HepG2 (cell line): Measurements from ENCODE around the gene MXI1. TPM values are rescaled to one million over a fixed set of nuclear protein-coding genes. Genes with fewer than 3 reads are reported as not detected.
A peak's percentile ranks its signal among the peaks of the same experiment; 100 is the strongest.

Source experiments
- ASH2L ChIP-seq: fragments of 300-600, 200-600 bp; sonication (generic); IDR thresholded peaks from 2 replicates; pipeline ENCODE4 v1.7.0; 2017; ENCODE audit warnings: low read depth, mild to moderate bottlenecking, moderate library complexity, mixed read lengths, low read length; ENCODE audit not compliant: insufficient read length
- ETV5 ChIP-seq: IDR thresholded peaks from 2 replicates; pipeline ENCODE4 v1.6.1; 2018; ENCODE audit warnings: missing biosample characterization, missing genetic modification reagents, inconsistent platforms, borderline replicate concordance
- FOSL2 ChIP-seq: sonication (generic); formaldehyde crosslinking; IDR thresholded peaks from 2 replicates; pipeline ENCODE4 v1.4.0; 2020; ENCODE audit warnings: missing genetic modification reagents
- HDAC1 ChIP-seq: sonication (generic); formaldehyde crosslinking; IDR thresholded peaks from 2 replicates; pipeline ENCODE4 v1.5.1; 2020; ENCODE audit warnings: mild to moderate bottlenecking, missing genetic modification reagents
- HNF4G ChIP-seq, 2 experiments: sonication (generic) in 1 of 2; formaldehyde crosslinking in 1 of 2; IDR thresholded peaks; 2 replicates each; pipeline versions ENCODE4 v1.4.0 to v1.6.1; 2011 to 2020; ENCODE audit warnings: borderline replicate concordance in 2 of 2, low read depth in 2 of 2, mild to moderate bottlenecking in 2 of 2, low read length in 1 of 2, missing genetic modification reagents in 1 of 2, moderate library complexity in 1 of 2
- HNRNPL ChIP-seq: fragments of 200-400 bp; formaldehyde crosslinking; IDR thresholded peaks from 2 replicates; pipeline ENCODE4 v1.6.1; 2017; ENCODE audit warnings: mild to moderate bottlenecking, low read depth, low read length
- PRMT3 ChIP-seq: sonication (generic); formaldehyde crosslinking; IDR thresholded peaks from 2 replicates; pipeline ENCODE4 v1.8.1; 2022; ENCODE audit warnings: low read depth, mild to moderate bottlenecking, moderate library complexity, missing genetic modification reagents, borderline replicate concordance
- RFXAP ChIP-seq: sonication (generic); formaldehyde crosslinking; IDR thresholded peaks from 2 replicates; pipeline ENCODE4 v1.4.0; 2020; ENCODE audit warnings: missing genetic modification reagents, borderline replicate concordance
- SAFB2 ChIP-seq: sonication (generic); formaldehyde crosslinking; IDR thresholded peaks from 2 replicates; pipeline ENCODE4 v1.5.1; 2020; ENCODE audit warnings: missing genetic modification reagents, low read depth, mild to moderate bottlenecking, borderline replicate concordance
- SALL2 ChIP-seq: sonication (generic); formaldehyde crosslinking; IDR thresholded peaks from 2 replicates; pipeline ENCODE4 v1.8.1; 2023; ENCODE audit warnings: mild to moderate bottlenecking, missing genetic modification reagents, inconsistent platforms
- SAP130 ChIP-seq: IDR thresholded peaks from 2 replicates; pipeline ENCODE4 v1.6.1; 2016; ENCODE audit warnings: low read depth
- SP5 ChIP-seq: IDR thresholded peaks from 2 replicates; pipeline ENCODE4 v1.6.1; 2016; ENCODE audit warnings: low read depth, borderline replicate concordance
- SSRP1 ChIP-seq: IDR thresholded peaks from 2 replicates; pipeline ENCODE4 v1.6.1; 2016; ENCODE audit warnings: control low read depth
- TGIF2 ChIP-seq: IDR thresholded peaks from 2 replicates; pipeline ENCODE4 v1.6.1; 2016; ENCODE audit warnings: control low read depth, missing compliant biosample characterization
- ZNF274 ChIP-seq: sonication (generic); formaldehyde crosslinking; IDR thresholded peaks from 2 replicates; pipeline ENCODE4 v1.5.1; 2020; ENCODE audit warnings: mild to moderate bottlenecking, missing genetic modification reagents
- ZNF367 ChIP-seq: sonication (generic); formaldehyde crosslinking; IDR thresholded peaks from 2 replicates; pipeline ENCODE4 v1.4.0; 2020; ENCODE audit warnings: missing genetic modification reagents, borderline replicate concordance
- ZNF382 ChIP-seq: sonication (generic); formaldehyde crosslinking; IDR thresholded peaks from 2 replicates; pipeline ENCODE4 v1.5.0; 2020; ENCODE audit warnings: missing genetic modification reagents, mild to moderate bottlenecking, borderline replicate concordance
- ZNF557 ChIP-seq: sonication (generic); formaldehyde crosslinking; IDR thresholded peaks from 2 replicates; pipeline ENCODE4 v1.4.0; 2020; ENCODE audit warnings: missing genetic modification reagents
- ZNF792 ChIP-seq: IDR thresholded peaks from 2 replicates; pipeline ENCODE4 v1.6.1; 2016
- polyA plus RNA-seq, 8 experiments: library from polyadenylated mRNA; depleted of rRNA in 3 of 8; stranded (reverse) in 7 of 8; unstranded in 1 of 8; fragments of >200 nt; fragmentation: Illumina TruSeq in 4 of 8; extraction: Trizol in 4 of 8; gene quantifications; 2 replicates each; pipeline versions ENCODE4 v1.2.1 to v1.2.3, GENCODE V29; 2011 to 2016; ENCODE audit warnings: low read depth in 4 of 8, missing spikeins in 1 of 8, mixed read lengths in 1 of 8; ENCODE audit not compliant: insufficient read depth in 1 of 8
- total RNA-seq, 5 experiments: library from RNA; depleted of rRNA; stranded (reverse); fragments of >200 nt; fragmentation: Illumina TruSeq; extraction: Trizol; gene quantifications; 2 replicates each; pipeline ENCODE4 v1.2.3, GENCODE V29; 2016; ENCODE audit warnings: low read depth in 1 of 5
- TF ChIP-seq, protein P1 (sequence below): sonication (generic); formaldehyde crosslinking; IDR thresholded peaks from 2 replicates; pipeline ENCODE4 v1.5.1; 2020; ENCODE audit warnings: mild to moderate bottlenecking, moderate library complexity, missing genetic modification reagents
- TF ChIP-seq, protein P2 (sequence below): sonication (generic); formaldehyde crosslinking; IDR thresholded peaks from 2 replicates; pipeline ENCODE4 v1.9.0; 2021; ENCODE audit warnings: mild to moderate bottlenecking, missing genetic modification reagents
- TF ChIP-seq, protein P3 (sequence below): sonication (generic); formaldehyde crosslinking; IDR thresholded peaks from 2 replicates; pipeline ENCODE4 v1.5.1; 2020; ENCODE audit warnings: missing genetic modification reagents, mild to moderate bottlenecking, borderline replicate concordance

The MXI1 gene
- total and polyA plus RNA-seq, 2 of the 13 experiments (the other 11 are each of a cell fraction or from before 2014, with no cell fraction given): 6.6 to 22.0 TPM

DNA sequence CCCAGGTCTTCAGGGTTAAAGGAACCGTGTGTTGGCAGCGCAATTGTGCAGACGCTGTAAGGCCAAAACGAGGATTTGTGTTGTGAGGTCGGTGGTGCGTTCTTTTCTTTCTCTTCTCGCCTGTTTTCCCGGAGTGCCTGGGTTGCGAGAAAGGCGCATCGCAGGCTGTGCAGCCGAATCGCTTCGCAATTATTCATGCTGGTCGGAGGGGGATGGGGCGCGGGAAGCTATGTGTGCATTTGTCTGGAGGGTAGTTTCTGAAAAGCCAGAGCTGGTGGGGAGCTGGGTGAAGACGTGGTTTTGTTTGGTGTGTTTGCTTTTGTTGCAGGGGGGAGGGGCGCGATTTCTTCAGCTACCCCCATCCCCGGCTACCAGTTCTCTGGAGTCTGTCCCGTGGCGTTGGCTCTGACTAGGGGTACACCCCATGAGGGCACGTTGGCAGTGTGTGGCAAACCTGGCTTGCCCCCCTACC, 2.1 kb downstream of the MXI1 start (continued):
- no peak for TF ChIP-seq ZNF274 (CRISPR knock-in tag)
- TF ChIP-seq, protein P1, sequence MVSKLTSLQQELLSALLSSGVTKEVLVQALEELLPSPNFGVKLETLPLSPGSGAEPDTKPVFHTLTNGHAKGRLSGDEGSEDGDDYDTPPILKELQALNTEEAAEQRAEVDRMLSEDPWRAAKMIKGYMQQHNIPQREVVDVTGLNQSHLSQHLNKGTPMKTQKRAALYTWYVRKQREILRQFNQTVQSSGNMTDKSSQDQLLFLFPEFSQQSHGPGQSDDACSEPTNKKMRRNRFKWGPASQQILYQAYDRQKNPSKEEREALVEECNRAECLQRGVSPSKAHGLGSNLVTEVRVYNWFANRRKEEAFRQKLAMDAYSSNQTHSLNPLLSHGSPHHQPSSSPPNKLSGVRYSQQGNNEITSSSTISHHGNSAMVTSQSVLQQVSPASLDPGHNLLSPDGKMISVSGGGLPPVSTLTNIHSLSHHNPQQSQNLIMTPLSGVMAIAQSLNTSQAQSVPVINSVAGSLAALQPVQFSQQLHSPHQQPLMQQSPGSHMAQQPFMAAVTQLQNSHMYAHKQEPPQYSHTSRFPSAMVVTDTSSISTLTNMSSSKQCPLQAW (CRISPR knock-in tag): peak; percentile 85; the same call in 1 of the 2 replicates
- TF ChIP-seq ZNF557 (CRISPR knock-in tag): no peak
- TF ChIP-seq TGIF2 (CRISPR knock-in tag): peak; percentile 80
- TF ChIP-seq SALL2 (CRISPR knock-in tag): 0 out of 2 replicates have a peak, but pooled peaks have one; percentile 74
- TF ChIP-seq HDAC1 (CRISPR knock-in tag): peak; percentile 22; the same call in 1 of the 2 replicates
- 0 out of 2 replicates have a peak, but pooled peaks have one; percentile 70 for TF ChIP-seq PRMT3
- TF ChIP-seq FOSL2 (CRISPR knock-in tag): no peak
- peak; percentile 47; the same call in 1 of the 2 replicates for TF ChIP-seq SSRP1 (CRISPR knock-in tag)
- TF ChIP-seq ASH2L: peak; percentile 12
- no peak for TF ChIP-seq HNF4G (IDR thresholded peaks at IDR 0.05; ENCODE audit: borderline replicate concordance, low read depth, low read length)
- TF ChIP-seq HNF4G (CRISPR knock-in tag; IDR thresholded peaks at IDR 0.05; ENCODE audit: borderline replicate concordance, low read depth): no peak
- TF ChIP-seq RFXAP (CRISPR knock-in tag): peak; percentile 56; the same call in 1 of the 2 replicates
- TF ChIP-seq SAP130: peak; percentile 39
- peak; percentile 90 for TF ChIP-seq HNRNPL
- TF ChIP-seq ZNF792 (CRISPR knock-in tag): no peak
- TF ChIP-seq ZNF382 (CRISPR knock-in tag): no peak
- TF ChIP-seq SP5 (CRISPR knock-in tag): peak; percentile 25; the same call in 1 of the 2 replicates
- TF ChIP-seq, protein P2, sequence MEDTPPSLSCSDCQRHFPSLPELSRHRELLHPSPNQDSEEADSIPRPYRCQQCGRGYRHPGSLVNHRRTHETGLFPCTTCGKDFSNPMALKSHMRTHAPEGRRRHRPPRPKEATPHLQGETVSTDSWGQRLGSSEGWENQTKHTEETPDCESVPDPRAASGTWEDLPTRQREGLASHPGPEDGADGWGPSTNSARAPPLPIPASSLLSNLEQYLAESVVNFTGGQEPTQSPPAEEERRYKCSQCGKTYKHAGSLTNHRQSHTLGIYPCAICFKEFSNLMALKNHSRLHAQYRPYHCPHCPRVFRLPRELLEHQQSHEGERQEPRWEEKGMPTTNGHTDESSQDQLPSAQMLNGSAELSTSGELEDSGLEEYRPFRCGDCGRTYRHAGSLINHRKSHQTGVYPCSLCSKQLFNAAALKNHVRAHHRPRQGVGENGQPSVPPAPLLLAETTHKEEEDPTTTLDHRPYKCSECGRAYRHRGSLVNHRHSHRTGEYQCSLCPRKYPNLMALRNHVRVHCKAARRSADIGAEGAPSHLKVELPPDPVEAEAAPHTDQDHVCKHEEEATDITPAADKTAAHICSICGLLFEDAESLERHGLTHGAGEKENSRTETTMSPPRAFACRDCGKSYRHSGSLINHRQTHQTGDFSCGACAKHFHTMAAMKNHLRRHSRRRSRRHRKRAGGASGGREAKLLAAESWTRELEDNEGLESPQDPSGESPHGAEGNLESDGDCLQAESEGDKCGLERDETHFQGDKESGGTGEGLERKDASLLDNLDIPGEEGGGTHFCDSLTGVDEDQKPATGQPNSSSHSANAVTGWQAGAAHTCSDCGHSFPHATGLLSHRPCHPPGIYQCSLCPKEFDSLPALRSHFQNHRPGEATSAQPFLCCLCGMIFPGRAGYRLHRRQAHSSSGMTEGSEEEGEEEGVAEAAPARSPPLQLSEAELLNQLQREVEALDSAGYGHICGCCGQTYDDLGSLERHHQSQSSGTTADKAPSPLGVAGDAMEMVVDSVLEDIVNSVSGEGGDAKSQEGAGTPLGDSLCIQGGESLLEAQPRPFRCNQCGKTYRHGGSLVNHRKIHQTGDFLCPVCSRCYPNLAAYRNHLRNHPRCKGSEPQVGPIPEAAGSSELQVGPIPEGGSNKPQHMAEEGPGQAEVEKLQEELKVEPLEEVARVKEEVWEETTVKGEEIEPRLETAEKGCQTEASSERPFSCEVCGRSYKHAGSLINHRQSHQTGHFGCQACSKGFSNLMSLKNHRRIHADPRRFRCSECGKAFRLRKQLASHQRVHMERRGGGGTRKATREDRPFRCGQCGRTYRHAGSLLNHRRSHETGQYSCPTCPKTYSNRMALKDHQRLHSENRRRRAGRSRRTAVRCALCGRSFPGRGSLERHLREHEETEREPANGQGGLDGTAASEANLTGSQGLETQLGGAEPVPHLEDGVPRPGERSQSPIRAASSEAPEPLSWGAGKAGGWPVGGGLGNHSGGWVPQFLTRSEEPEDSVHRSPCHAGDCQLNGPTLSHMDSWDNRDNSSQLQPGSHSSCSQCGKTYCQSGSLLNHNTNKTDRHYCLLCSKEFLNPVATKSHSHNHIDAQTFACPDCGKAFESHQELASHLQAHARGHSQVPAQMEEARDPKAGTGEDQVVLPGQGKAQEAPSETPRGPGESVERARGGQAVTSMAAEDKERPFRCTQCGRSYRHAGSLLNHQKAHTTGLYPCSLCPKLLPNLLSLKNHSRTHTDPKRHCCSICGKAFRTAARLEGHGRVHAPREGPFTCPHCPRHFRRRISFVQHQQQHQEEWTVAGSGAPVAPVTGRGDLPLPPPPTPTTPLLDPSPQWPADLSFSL (CRISPR knock-in tag): peak; percentile 78; the same call in 1 of the 2 replicates
- TF ChIP-seq, protein P3, sequence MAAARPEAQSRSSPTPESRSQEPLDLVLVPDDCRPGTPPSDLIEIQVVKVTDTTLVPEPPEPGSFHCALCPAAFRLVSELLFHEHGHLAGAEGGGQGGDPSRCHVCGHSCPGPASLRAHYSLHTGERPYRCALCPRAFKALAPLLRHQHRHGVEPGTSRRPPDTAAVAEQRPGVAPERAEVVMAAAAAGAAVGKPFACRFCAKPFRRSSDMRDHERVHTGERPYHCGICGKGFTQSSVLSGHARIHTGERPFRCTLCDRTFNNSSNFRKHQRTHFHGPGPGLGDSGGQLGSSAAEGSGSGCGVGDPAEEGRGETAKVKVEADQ (CRISPR knock-in tag): peak; percentile 50; the same call in 1 of the 2 replicates
- TF ChIP-seq ZNF367 (CRISPR knock-in tag): no peak
- TF ChIP-seq SAFB2 (CRISPR knock-in tag): 0 out of 2 replicates have a peak, but pooled peaks have one; percentile 46
- TF ChIP-seq ETV5: no peak; the same call in 1 of the 2 replicates
